ENCODE results near the gene ITCH. TPM values are rescaled to one million over a fixed set of nuclear protein-coding genes. Genes with fewer than 3 reads are reported as not detected.
"Not testable (repeated sequence)": the region's sequence is repeated elsewhere in the genome, so short reads cannot be mapped to it uniquely, and the experiment has no call there.

The ITCH gene
- polyA plus RNA-seq, 1 donor from 2014 or later = 39.5 TPM

GRCh38 chr20:34397096-34397495 is 34.0 kb downstream of the ITCH start:
- Histone ChIP-seq H3K9me2 (ENCODE audit: insufficient read depth, low read length) (no peaks in the 10 kb centered on the region), H3K4me2 (ENCODE audit: low read length) (no peak overlapping the region), H3K9me3 (ENCODE audit: low read length) (no peaks in the 10 kb centered on the region), H3K79me2 (replicated peaks; ENCODE audit: insufficient read depth, low read length) (peaks cover 26% of the 10 kb centered on the region), H3K9ac (ENCODE audit: low read length) (no peak overlapping the region), H2AFZ (ENCODE audit: low read depth, low read length) (no peak overlapping the region), H3K27me3 (ENCODE audit: insufficient read depth, low read depth, low read length) (no peaks in the 10 kb centered on the region), H3K27ac (ENCODE audit: low read length) (no peak overlapping the region), H3K4me3 (ENCODE audit: low read length) (no peak overlapping the region), H4K20me1 (ENCODE audit: insufficient read depth) (no peaks in the 10 kb centered on the region), H3K36me3 (ENCODE audit: insufficient read depth, low read length) (peaks cover 4% of the 10 kb centered on the region), H3F3A (ENCODE audit: insufficient read depth, low read length, poor library complexity, severe bottlenecking) (no peaks in the 10 kb centered on the region)
- TF ChIP-seq MXI1 (conservative IDR thresholded peaks at IDR 0.05; ENCODE audit: poor library complexity, severe bottlenecking) (no peak), EZH2 (IDR thresholded peaks at IDR 0.05; ENCODE audit: borderline replicate concordance, insufficient read depth, low read length, poor library complexity, severe bottlenecking) (no peak), RAD21 (conservative IDR thresholded peaks at IDR 0.05) (no peak), EP300 (conservative IDR thresholded peaks at IDR 0.05; ENCODE audit: poor library complexity, severe bottlenecking) (no peak), TAF1 (IDR thresholded peaks at IDR 0.05; ENCODE audit: low read depth) (no peak), CTCF (IDR thresholded peaks at IDR 0.05; ENCODE audit: poor library complexity, severe bottlenecking) (no peak), POLR2AphosphoS5 (IDR thresholded peaks at IDR 0.05) (no peak), SMC3 (conservative IDR thresholded peaks at IDR 0.05; ENCODE audit: poor library complexity) (no peak)
- TF ChIP-seq, protein P1, sequence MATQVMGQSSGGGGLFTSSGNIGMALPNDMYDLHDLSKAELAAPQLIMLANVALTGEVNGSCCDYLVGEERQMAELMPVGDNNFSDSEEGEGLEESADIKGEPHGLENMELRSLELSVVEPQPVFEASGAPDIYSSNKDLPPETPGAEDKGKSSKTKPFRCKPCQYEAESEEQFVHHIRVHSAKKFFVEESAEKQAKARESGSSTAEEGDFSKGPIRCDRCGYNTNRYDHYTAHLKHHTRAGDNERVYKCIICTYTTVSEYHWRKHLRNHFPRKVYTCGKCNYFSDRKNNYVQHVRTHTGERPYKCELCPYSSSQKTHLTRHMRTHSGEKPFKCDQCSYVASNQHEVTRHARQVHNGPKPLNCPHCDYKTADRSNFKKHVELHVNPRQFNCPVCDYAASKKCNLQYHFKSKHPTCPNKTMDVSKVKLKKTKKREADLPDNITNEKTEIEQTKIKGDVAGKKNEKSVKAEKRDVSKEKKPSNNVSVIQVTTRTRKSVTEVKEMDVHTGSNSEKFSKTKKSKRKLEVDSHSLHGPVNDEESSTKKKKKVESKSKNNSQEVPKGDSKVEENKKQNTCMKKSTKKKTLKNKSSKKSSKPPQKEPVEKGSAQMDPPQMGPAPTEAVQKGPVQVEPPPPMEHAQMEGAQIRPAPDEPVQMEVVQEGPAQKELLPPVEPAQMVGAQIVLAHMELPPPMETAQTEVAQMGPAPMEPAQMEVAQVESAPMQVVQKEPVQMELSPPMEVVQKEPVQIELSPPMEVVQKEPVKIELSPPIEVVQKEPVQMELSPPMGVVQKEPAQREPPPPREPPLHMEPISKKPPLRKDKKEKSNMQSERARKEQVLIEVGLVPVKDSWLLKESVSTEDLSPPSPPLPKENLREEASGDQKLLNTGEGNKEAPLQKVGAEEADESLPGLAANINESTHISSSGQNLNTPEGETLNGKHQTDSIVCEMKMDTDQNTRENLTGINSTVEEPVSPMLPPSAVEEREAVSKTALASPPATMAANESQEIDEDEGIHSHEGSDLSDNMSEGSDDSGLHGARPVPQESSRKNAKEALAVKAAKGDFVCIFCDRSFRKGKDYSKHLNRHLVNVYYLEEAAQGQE (IDR thresholded peaks at IDR 0.05; ENCODE audit: borderline replicate concordance) = no peak

DNA sequence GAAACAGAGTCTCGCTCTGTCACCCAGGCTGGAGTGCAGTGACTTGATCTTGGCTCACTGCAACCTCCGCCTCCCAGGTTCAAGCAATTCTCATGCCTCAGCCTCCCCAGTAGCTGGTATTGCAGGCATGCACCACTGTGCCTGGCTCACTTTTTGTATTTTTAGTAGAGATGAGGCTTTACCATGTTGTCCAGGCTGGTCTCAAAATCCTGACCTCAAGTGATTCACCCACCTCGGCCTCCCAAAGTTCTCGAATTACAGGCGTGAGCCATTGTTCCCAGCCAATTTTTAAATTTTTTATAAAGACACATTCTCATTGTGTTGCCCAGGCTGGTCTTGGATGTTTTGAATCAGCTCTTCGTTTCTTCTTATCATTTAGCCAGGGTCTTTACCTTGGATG is 37.7 kb downstream of the ITCH start:
- H3F3A ChIP-seq (ENCODE audit: insufficient read depth, low read length, poor library complexity, severe bottlenecking); H3K9me3 ChIP-seq (ENCODE audit: low read length); H3K4me2 ChIP-seq (ENCODE audit: low read length); H2AFZ ChIP-seq (ENCODE audit: low read depth, low read length); H3K79me2 ChIP-seq (replicated peaks; ENCODE audit: insufficient read depth, low read length); H3K36me3 ChIP-seq (ENCODE audit: insufficient read depth, low read length); H3K4me3 ChIP-seq (ENCODE audit: low read length); H3K9me2 ChIP-seq (ENCODE audit: insufficient read depth, low read length); H3K27me3 ChIP-seq (ENCODE audit: insufficient read depth, low read depth, low read length); H3K27ac ChIP-seq (ENCODE audit: low read length); H3K9ac ChIP-seq (ENCODE audit: low read length); H4K20me1 ChIP-seq (ENCODE audit: insufficient read depth): not testable (repeated sequence)

Measured in neural cell (in vitro differentiated cells).